Ovary (tissue), 9 donors: Measurements from ENCODE around the gene MYO1F. TPM values are rescaled to one million over a fixed set of nuclear protein-coding genes. Genes with fewer than 3 reads are reported as not detected.

Experiments
- DNase-seq, 5 donors: peaks; one replicate each; pipeline ENCODE4 v3.0.0-alpha.2; 2019 to 2020
- H3K27ac ChIP-seq, 2 donors: fragments of 200-600 bp; one replicate each; pipeline versions ENCODE4 v1.5.1 to v1.8.0; 2019 to 2022
- H3K27me3 ChIP-seq: fragments of 200-600 bp; one replicate; pipeline ENCODE4 v1.8.0; 2022
- H3K36me3 ChIP-seq: fragments of 200-600 bp; sonication (generic); one replicate; pipeline ENCODE4 v1.5.1; 2019
- H3K4me1 ChIP-seq: one replicate; pipeline ENCODE4 v1.8.1; 2013; ENCODE audit warnings: mild to moderate bottlenecking, moderate library complexity; ENCODE audit not compliant: insufficient read depth
- H3K4me3 ChIP-seq: fragments of 200-600 bp; sonication (generic); one replicate; pipeline ENCODE4 v1.5.1; 2017
- H3K9me3 ChIP-seq, 2 donors: fragments of 200-600 bp in 1 of 2; sonication (generic) in 1 of 2; one replicate each; pipeline versions ENCODE4 v1.5.1 to v1.8.1; 2013 to 2019; ENCODE audit warnings: mild to moderate bottlenecking in 1 of 2, moderate library complexity in 1 of 2
- CTCF ChIP-seq, 3 donors: fragments of 450-650 bp in 2 of 3; fragments of 200-600 bp in 1 of 3; IDR thresholded peaks; one replicate each; pipeline versions ENCODE4 v1.5.1 to v1.8.0; 2016 to 2022; ENCODE audit warnings: antibody characterized with exemption in 3 of 3, mild to moderate bottlenecking in 1 of 3
- EP300 ChIP-seq: sonication (generic); formaldehyde crosslinking; IDR thresholded peaks from one replicate; pipeline ENCODE4 v1.6.1; 2017; ENCODE audit warnings: antibody characterized with exemption
- POLR2A ChIP-seq: fragments of 450-650 bp; IDR thresholded peaks from one replicate; pipeline ENCODE4 v1.6.1; 2017; ENCODE audit warnings: antibody characterized with exemption, mild to moderate bottlenecking, moderate library complexity
- WGBS, 3 donors: extraction: QIAGEN DNeasy Blood & Tissue Kit in 1 of 3; methylation state at CpG; one replicate each; pipeline versions ENCODE4 v1.1.5 to v1.1.7; 2013 to 2017; 5-methylcytosine and 5-hydroxymethylcytosine counted together
- intact Hi-C, 4 donors: fragments of 100-400 bp; cut with DNase I; formaldehyde crosslinking; loops; one replicate each; pipeline versions ENCODE4 v1.11.0 to v1.15.1; 2022 to 2023
- polyA plus RNA-seq, 2 donors: library from polyadenylated mRNA; stranded (reverse); fragments of 200-250 nt in 1 of 2; fragments of 350-450 nt in 1 of 2; fragmentation: Illumina TruSeq in 1 of 2; extraction: RNeasy Lipid Tissue Mini Kit (QIAGEN cat#74804) in 1 of 2; gene quantifications; one replicate each; pipeline ENCODE4 v1.2.3, GENCODE V29; 2013 to 2014
- total RNA-seq, 7 donors: library from RNA; depleted of rRNA in 2 of 7; stranded (reverse); fragments of >200 nt in 2 of 7; fragmentation: NEBNext Ultra II Directional in 3 of 7; extraction: Animal tissue kit (Norgen Biotek cat#: 25700) in 3 of 7; gene quantifications; one replicate each; pipeline versions ENCODE4 v1.1.0 to v1.2.4, GENCODE V29; 2016 to 2023
- donor health status: DM: no; HTN: no; CAD: no; lungs with moderate emphysema.
- donor health status: DM: no; HTN: no; CAD: no.
- donor health status: Bipolar disorder and iron deficiency.
- donor health status: DM: yes; HTN: yes; CAD: no.
- donor health status: DM: no; HTN: no; CAD: no.
- donor health status: DM: yes; HTN: yes; CAD: no.

MYO1F gene
- total and polyA plus RNA-seq, 9 donors, result 3.5 to 13.6 (median 5.4) TPM

GRCh38 chr19:8478598-8478997 lies 98.6 kb downstream of the MYO1F start:
- Histone ChIP-seq H3K4me1 (peaks cover 4% of the 10 kb centered on the region), H3K27ac (no peak overlapping the region), H3K27me3 (no peaks in the 10 kb centered on the region), H3K4me3 (no peak overlapping the region), H3K9me3 (no peaks in the 10 kb centered on the region), H3K36me3 (no peaks in the 10 kb centered on the region)
- WGBS, 3 donors, result 45 to 60% (median 58%) methylated on average over 3 of the region's 3 CpGs
- no peak for TF ChIP-seq POLR2A
- intact Hi-C loops, result no loop called here
- peak in 1 of 5 donors; percentile 22 for DNase-seq

- H3K36me3 ChIP-seq, result no peaks in the 10 kb centered on the region
- H3K27ac ChIP-seq, result no peak overlapping the region
- H3K9me3 ChIP-seq, result no peaks in the 10 kb centered on the region
- intact Hi-C loops, result no loop called here
- no peaks in the 10 kb centered on the region for H3K27me3 ChIP-seq
- peaks cover 4% of the 10 kb centered on the region for H3K4me1 ChIP-seq
- WGBS, 3 donors, result 77 to 84% (median 77%) methylated on average over 4 of the region's 4 CpGs
- DNase-seq, result no peak
- no peak overlapping the region for H3K4me3 ChIP-seq
- no peak for TF ChIP-seq CTCF (IDR thresholded peaks at IDR 0.05)
- no peak for TF ChIP-seq POLR2A
- TF ChIP-seq EP300, result no peak
These were observed 99.4 kb downstream of the MYO1F start for GRCh38 chr19:8477889-8478288.

- intact Hi-C loops, result no loop called here
- 63 to 80% (median 72%) methylated on average over 8 of the region's 8 CpGs for WGBS, 3 donors
- H3K36me3 ChIP-seq, result no peaks in the 10 kb centered on the region
These were observed 100.7 kb downstream of the MYO1F start for GRCh38 chr19:8476524-8476923.

GRCh38 chr19:8475005-8475404 lies 102.2 kb downstream of the MYO1F start:
- H3K27ac ChIP-seq, result no peak overlapping the region
- peaks cover 1% of the 10 kb centered on the region for H3K4me1 ChIP-seq
- no peaks in the 10 kb centered on the region for H3K27me3 ChIP-seq
- no peak for DNase-seq
- H3K4me3 ChIP-seq, result no peak overlapping the region
- WGBS, 3 donors, result 89 to 94% (median 91%) methylated on average over 1 of the region's 1 CpG
- H3K9me3 ChIP-seq, result no peaks in the 10 kb centered on the region
- intact Hi-C loops, result no loop called here
- no peaks in the 10 kb centered on the region for H3K36me3 ChIP-seq
- TF ChIP-seq CTCF (IDR thresholded peaks at IDR 0.05) (no peak), POLR2A (no peak), EP300 (no peak)

More at GRCh38 chr19:8476524-8476923, 100.7 kb downstream of the MYO1F start:
- Histone ChIP-seq H3K9me3 (no peaks in the 10 kb centered on the region), H3K4me3 (no peak overlapping the region), H3K4me1 (peaks cover 4% of the 10 kb centered on the region), H3K27ac (no peak overlapping the region), H3K27me3 (no peaks in the 10 kb centered on the region)
- DNase-seq, result no peak
- TF ChIP-seq CTCF (IDR thresholded peaks at IDR 0.05) (no peak), EP300 (no peak)

GRCh38 chr19:8473648-8474476 lies 103.4 kb downstream of the MYO1F start:
- H3K36me3 ChIP-seq, result no peaks in the 10 kb centered on the region

More at GRCh38 chr19:8473648-8474476, 103.4 kb downstream of the MYO1F start:
- no peak overlapping the region for H3K27ac ChIP-seq
- H3K4me3 ChIP-seq, result no peak overlapping the region
- no peaks in the 10 kb centered on the region for H3K9me3 ChIP-seq
- intact Hi-C loops, result no loop called here
- H3K4me1 ChIP-seq, result peaks cover 1% of the 10 kb centered on the region
- no peaks in the 10 kb centered on the region for H3K27me3 ChIP-seq
- DNase-seq, result no peak
- no peak for TF ChIP-seq EP300
- TF ChIP-seq CTCF (IDR thresholded peaks at IDR 0.05), result no peak
- no peak for TF ChIP-seq POLR2A
- 64 to 79% (median 74%) methylated on average over 6 of the region's 6 CpGs for WGBS, 3 donors
